ENCODE data around the gene SRGAP1.

The SRGAP1 gene

DNA sequence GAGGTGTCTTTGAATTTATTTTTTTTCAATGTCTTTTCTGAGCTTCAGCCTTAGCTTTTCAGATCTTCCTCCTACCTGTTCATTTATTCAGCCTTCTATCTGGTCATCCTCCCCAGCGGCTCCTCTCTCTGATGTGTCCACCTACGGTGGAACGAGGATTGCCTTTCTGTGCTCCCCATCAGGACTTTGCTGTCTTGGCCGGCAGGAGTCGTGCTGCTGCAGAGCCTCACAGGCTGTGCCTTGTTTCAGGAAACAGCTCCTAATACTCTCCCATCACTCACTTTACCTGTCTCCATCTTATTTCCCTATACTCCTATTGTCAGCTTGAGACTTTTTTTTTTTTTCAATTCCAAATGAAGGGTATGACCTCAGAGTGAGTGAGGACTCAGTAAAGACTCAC lies 300.7 kb downstream of the SRGAP1 start:
- no peak for TF ChIP-seq POLR2AphosphoS5 (IDR thresholded peaks at IDR 0.05; ENCODE audit: low read depth)
- no peak for TF ChIP-seq GABPA (IDR thresholded peaks at IDR 0.05; ENCODE audit: low read depth)
- TF ChIP-seq, protein P1, sequence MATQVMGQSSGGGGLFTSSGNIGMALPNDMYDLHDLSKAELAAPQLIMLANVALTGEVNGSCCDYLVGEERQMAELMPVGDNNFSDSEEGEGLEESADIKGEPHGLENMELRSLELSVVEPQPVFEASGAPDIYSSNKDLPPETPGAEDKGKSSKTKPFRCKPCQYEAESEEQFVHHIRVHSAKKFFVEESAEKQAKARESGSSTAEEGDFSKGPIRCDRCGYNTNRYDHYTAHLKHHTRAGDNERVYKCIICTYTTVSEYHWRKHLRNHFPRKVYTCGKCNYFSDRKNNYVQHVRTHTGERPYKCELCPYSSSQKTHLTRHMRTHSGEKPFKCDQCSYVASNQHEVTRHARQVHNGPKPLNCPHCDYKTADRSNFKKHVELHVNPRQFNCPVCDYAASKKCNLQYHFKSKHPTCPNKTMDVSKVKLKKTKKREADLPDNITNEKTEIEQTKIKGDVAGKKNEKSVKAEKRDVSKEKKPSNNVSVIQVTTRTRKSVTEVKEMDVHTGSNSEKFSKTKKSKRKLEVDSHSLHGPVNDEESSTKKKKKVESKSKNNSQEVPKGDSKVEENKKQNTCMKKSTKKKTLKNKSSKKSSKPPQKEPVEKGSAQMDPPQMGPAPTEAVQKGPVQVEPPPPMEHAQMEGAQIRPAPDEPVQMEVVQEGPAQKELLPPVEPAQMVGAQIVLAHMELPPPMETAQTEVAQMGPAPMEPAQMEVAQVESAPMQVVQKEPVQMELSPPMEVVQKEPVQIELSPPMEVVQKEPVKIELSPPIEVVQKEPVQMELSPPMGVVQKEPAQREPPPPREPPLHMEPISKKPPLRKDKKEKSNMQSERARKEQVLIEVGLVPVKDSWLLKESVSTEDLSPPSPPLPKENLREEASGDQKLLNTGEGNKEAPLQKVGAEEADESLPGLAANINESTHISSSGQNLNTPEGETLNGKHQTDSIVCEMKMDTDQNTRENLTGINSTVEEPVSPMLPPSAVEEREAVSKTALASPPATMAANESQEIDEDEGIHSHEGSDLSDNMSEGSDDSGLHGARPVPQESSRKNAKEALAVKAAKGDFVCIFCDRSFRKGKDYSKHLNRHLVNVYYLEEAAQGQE (IDR thresholded peaks at IDR 0.05; ENCODE audit: insufficient replicate concordance, low read depth) = no peak
- TF ChIP-seq SPI1 (IDR thresholded peaks at IDR 0.05; ENCODE audit: borderline replicate concordance, low read depth) = no peak
- TF ChIP-seq, protein P2, sequence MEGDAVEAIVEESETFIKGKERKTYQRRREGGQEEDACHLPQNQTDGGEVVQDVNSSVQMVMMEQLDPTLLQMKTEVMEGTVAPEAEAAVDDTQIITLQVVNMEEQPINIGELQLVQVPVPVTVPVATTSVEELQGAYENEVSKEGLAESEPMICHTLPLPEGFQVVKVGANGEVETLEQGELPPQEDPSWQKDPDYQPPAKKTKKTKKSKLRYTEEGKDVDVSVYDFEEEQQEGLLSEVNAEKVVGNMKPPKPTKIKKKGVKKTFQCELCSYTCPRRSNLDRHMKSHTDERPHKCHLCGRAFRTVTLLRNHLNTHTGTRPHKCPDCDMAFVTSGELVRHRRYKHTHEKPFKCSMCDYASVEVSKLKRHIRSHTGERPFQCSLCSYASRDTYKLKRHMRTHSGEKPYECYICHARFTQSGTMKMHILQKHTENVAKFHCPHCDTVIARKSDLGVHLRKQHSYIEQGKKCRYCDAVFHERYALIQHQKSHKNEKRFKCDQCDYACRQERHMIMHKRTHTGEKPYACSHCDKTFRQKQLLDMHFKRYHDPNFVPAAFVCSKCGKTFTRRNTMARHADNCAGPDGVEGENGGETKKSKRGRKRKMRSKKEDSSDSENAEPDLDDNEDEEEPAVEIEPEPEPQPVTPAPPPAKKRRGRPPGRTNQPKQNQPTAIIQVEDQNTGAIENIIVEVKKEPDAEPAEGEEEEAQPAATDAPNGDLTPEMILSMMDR (IDR thresholded peaks at IDR 0.05; ENCODE audit: insufficient read depth, low read length) = no peak
- Histone ChIP-seq H3K27ac (replicated peaks) (no peak overlapping the region), H3K27me3 (ENCODE audit: insufficient read depth, poor library complexity, severe bottlenecking) (no peaks in the 10 kb centered on the region), H3K4me3 (replicated peaks; ENCODE audit: insufficient read depth, low read length) (no peak overlapping the region)
- no peak for DNase-seq (ENCODE audit: low read depth in 1 of 2, low spot score in 1 of 2)

DNA sequence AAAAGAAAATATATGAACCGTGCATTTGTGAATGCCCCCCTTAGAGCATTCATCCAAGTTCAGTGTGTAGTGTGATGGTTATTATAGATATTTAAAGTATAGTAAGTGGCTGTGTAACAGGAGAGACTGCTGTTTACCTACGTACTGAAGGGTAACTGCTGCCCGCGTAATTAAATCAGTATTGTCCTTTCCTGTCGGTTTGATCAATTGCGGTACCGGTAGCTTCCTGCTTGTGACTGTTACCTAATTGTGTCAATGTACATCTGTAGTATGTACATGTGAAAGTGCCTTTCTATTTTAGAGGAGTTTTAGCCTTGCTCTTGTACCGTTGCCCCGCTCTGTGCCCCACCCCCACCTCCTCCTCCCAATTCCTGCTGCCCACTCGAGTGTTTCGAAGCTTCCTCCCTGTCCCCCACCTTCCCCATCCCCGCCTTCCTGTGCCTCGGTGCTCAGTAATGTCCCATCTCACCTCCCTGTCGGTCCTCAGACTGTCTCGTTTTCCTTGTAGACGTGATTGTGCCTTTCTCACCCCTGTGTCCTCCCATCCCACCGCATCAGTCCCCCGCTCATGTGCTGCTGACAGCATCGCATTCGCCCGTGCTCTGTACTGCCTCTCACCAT lies 302.6 kb downstream of the SRGAP1 start:
- no peak overlapping the region for H3K4me3 ChIP-seq (replicated peaks; ENCODE audit: insufficient read depth, low read length)
- TF ChIP-seq SPI1 (IDR thresholded peaks at IDR 0.05; ENCODE audit: borderline replicate concordance, low read depth) (no peak), POLR2AphosphoS5 (IDR thresholded peaks at IDR 0.05; ENCODE audit: low read depth) (no peak), GABPA (IDR thresholded peaks at IDR 0.05; ENCODE audit: low read depth) (no peak)
- TF ChIP-seq, protein P1 (IDR thresholded peaks at IDR 0.05; ENCODE audit: insufficient replicate concordance, low read depth) = no peak
- TF ChIP-seq, protein P2 (IDR thresholded peaks at IDR 0.05; ENCODE audit: insufficient read depth, low read length) = no peak

DNA sequence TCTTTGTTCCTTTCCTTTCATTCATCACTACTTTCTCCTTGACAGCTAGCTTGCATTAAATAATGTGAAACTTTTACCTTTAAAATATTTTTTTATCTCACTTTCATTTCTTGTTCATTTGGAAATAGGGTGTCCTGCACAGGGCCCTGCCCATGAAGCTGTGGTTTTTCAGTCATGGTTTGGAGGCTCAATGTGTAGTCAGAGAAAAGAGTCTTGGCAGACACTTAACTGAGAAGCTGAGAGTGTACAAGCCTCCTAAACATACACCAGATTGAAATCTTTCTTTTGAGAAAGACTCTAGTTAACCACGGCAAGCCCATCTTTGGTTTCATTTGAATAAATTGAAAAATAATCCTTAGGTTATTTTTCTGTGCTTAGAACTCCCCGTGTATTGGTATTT lies 303.4 kb downstream of the SRGAP1 start:
- TF ChIP-seq POLR2AphosphoS5 (IDR thresholded peaks at IDR 0.05; ENCODE audit: low read depth) (no peak), SPI1 (IDR thresholded peaks at IDR 0.05; ENCODE audit: borderline replicate concordance, low read depth) (no peak), GABPA (IDR thresholded peaks at IDR 0.05; ENCODE audit: low read depth) (no peak)
- TF ChIP-seq, protein P1 (IDR thresholded peaks at IDR 0.05; ENCODE audit: insufficient replicate concordance, low read depth) = no peak
- TF ChIP-seq, protein P2 (IDR thresholded peaks at IDR 0.05; ENCODE audit: insufficient read depth, low read length) = no peak
- no peak overlapping the region for H3K27ac ChIP-seq (replicated peaks)

More for the DNA sequence above, 302.6 kb downstream of the SRGAP1 start:
- Histone ChIP-seq H3K27me3 (ENCODE audit: insufficient read depth, poor library complexity, severe bottlenecking) (no peaks in the 10 kb centered on the region), H3K27ac (replicated peaks) (no peak overlapping the region)
- no peak for DNase-seq (ENCODE audit: low read depth in 1 of 2, low spot score in 1 of 2)

More for the DNA sequence above, 303.4 kb downstream of the SRGAP1 start:
- DNase-seq (ENCODE audit: low read depth in 1 of 2, low spot score in 1 of 2) = no peak
- H3K4me3 ChIP-seq (replicated peaks; ENCODE audit: insufficient read depth, low read length) = no peak overlapping the region
- H3K27me3 ChIP-seq (ENCODE audit: insufficient read depth, poor library complexity, severe bottlenecking) = no peaks in the 10 kb centered on the region

Data from HL-60 (cell line).